Measurements from ENCODE around the gene ATG12. TPM values are rescaled to one million over a fixed set of nuclear protein-coding genes. Genes with fewer than 3 reads are reported as not detected.

Gene ATG12
- total and polyA plus RNA-seq, 2 experiments from 2014 or later, result 52.6 to 109 TPM

GRCh38 chr5:115875447-115875846, 34.1 kb upstream of the ATG12 start:
- H3F3A ChIP-seq (replicated peaks; ENCODE audit: low read depth), result no peaks in the 10 kb centered on the region
- H3K4me1 ChIP-seq (ENCODE audit: insufficient read depth), result no peaks in the 10 kb centered on the region
- ATAC-seq (no peak; the same call in 2 of the 3 replicates), DNase-seq (ENCODE audit: low spot score) (peak; percentile 55)
- H3K4me2 ChIP-seq, result no peak overlapping the region
- H3K4me1 Mint-ChIP-seq, result peaks cover 7% of the 10 kb centered on the region; the same call in 2 of the 3 replicates
- H3K27me3 Mint-ChIP-seq (ENCODE audit: insufficient read depth, low read depth, poor library complexity), result no peaks in the 10 kb centered on the region
- peaks cover 2% of the 10 kb centered on the region; the same call in 1 of the 2 replicates for H4K20me1 ChIP-seq (replicated peaks; ENCODE audit: insufficient read depth)
- no peak overlapping the region for H3K27ac Mint-ChIP-seq
- no peak overlapping the region for H3K4me3 ChIP-seq
- H3K36me3 ChIP-seq (ENCODE audit: insufficient read depth), result no peaks in the 10 kb centered on the region
- H3K27ac ChIP-seq (ENCODE audit: low read depth), result no peak overlapping the region
- no peaks in the 10 kb centered on the region for H3K9me2 ChIP-seq (ENCODE audit: insufficient read depth)
- TF ChIP-seq EZH2 (IDR thresholded peaks at IDR 0.05; ENCODE audit: low read depth, unreplicated experiment) (no peak), CTCF (conservative IDR thresholded peaks at IDR 0.05; ENCODE audit: low read depth in 2 of 2) (peak; percentile 34 to 42)
- H3K27me3 ChIP-seq (ENCODE audit: insufficient read depth), result no peaks in the 10 kb centered on the region
- H3K4me3 Mint-ChIP-seq, result no peak overlapping the region
- H3K36me3 Mint-ChIP-seq (ENCODE audit: low read depth), result peaks cover 19% of the 10 kb centered on the region; the same call in 2 of the 3 replicates
- H2AFZ ChIP-seq, result no peak overlapping the region
- H3K9me3 Mint-ChIP-seq, result no peaks in the 10 kb centered on the region
- peaks cover 3% of the 10 kb centered on the region; the same call in 1 of the 2 replicates for H3K79me2 ChIP-seq (replicated peaks; ENCODE audit: insufficient read depth)

GRCh38 chr5:115873392-115873791, 32.0 kb upstream of the ATG12 start:
- Histone ChIP-seq H3K9me2 (ENCODE audit: insufficient read depth) (no peaks in the 10 kb centered on the region), H3F3A (replicated peaks; ENCODE audit: low read depth) (no peaks in the 10 kb centered on the region), H4K20me1 (replicated peaks; ENCODE audit: insufficient read depth) (no peaks in the 10 kb centered on the region), H3K36me3 (ENCODE audit: insufficient read depth) (no peaks in the 10 kb centered on the region), H3K79me2 (replicated peaks; ENCODE audit: insufficient read depth) (no peaks in the 10 kb centered on the region), H2AFZ (no peak overlapping the region), H3K4me3 (no peak overlapping the region), H3K27ac (ENCODE audit: low read depth) (no peak overlapping the region), H3K4me2 (no peak overlapping the region), H3K4me1 (ENCODE audit: insufficient read depth) (no peaks in the 10 kb centered on the region), H3K27me3 (ENCODE audit: insufficient read depth) (no peaks in the 10 kb centered on the region)
- Mint-ChIP-seq H3K9me3 (no peaks in the 10 kb centered on the region), H3K27ac (no peak overlapping the region), H3K4me3 (no peak overlapping the region), H3K4me1 (peaks cover 7% of the 10 kb centered on the region; the same call in 2 of the 3 replicates), H3K27me3 (ENCODE audit: insufficient read depth, low read depth, poor library complexity) (no peaks in the 10 kb centered on the region), H3K36me3 (ENCODE audit: low read depth) (peaks cover 21% of the 10 kb centered on the region; the same call in 2 of the 3 replicates)
- DNase-seq (ENCODE audit: low spot score) (no peak), ATAC-seq (no peak)
- no peak for TF ChIP-seq CTCF (conservative IDR thresholded peaks at IDR 0.05; ENCODE audit: low read depth in 2 of 2)
- TF ChIP-seq EZH2 (IDR thresholded peaks at IDR 0.05; ENCODE audit: low read depth, unreplicated experiment), result no peak
- no peak for TF ChIP-seq JUNB (IDR thresholded peaks at IDR 0.05; ENCODE audit: unreplicated experiment)
- TF ChIP-seq STAT1 (IDR thresholded peaks at IDR 0.05; ENCODE audit: unreplicated experiment), result no peak
- TF ChIP-seq, protein P1, sequence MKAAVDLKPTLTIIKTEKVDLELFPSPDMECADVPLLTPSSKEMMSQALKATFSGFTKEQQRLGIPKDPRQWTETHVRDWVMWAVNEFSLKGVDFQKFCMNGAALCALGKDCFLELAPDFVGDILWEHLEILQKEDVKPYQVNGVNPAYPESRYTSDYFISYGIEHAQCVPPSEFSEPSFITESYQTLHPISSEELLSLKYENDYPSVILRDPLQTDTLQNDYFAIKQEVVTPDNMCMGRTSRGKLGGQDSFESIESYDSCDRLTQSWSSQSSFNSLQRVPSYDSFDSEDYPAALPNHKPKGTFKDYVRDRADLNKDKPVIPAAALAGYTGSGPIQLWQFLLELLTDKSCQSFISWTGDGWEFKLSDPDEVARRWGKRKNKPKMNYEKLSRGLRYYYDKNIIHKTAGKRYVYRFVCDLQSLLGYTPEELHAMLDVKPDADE (IDR thresholded peaks at IDR 0.05), result no peak
- TF ChIP-seq ZNF114 (CRISPR knock-in tag; IDR thresholded peaks at IDR 0.05), result no peak
- TF ChIP-seq, protein P2, sequence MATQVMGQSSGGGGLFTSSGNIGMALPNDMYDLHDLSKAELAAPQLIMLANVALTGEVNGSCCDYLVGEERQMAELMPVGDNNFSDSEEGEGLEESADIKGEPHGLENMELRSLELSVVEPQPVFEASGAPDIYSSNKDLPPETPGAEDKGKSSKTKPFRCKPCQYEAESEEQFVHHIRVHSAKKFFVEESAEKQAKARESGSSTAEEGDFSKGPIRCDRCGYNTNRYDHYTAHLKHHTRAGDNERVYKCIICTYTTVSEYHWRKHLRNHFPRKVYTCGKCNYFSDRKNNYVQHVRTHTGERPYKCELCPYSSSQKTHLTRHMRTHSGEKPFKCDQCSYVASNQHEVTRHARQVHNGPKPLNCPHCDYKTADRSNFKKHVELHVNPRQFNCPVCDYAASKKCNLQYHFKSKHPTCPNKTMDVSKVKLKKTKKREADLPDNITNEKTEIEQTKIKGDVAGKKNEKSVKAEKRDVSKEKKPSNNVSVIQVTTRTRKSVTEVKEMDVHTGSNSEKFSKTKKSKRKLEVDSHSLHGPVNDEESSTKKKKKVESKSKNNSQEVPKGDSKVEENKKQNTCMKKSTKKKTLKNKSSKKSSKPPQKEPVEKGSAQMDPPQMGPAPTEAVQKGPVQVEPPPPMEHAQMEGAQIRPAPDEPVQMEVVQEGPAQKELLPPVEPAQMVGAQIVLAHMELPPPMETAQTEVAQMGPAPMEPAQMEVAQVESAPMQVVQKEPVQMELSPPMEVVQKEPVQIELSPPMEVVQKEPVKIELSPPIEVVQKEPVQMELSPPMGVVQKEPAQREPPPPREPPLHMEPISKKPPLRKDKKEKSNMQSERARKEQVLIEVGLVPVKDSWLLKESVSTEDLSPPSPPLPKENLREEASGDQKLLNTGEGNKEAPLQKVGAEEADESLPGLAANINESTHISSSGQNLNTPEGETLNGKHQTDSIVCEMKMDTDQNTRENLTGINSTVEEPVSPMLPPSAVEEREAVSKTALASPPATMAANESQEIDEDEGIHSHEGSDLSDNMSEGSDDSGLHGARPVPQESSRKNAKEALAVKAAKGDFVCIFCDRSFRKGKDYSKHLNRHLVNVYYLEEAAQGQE (IDR thresholded peaks at IDR 0.05; ENCODE audit: unreplicated experiment), result no peak
- TF ChIP-seq ZNF331 (CRISPR knock-in tag; IDR thresholded peaks at IDR 0.05; ENCODE audit: low read depth), result no peak

All from GM23338 (cell line).